ENCODE measurements around the gene PTK6. TPM values are rescaled to one million over a fixed set of nuclear protein-coding genes. Genes with fewer than 3 reads are reported as not detected.
A peak's percentile ranks its signal among the peaks of the same experiment; 100 is the strongest.

PTK6 gene
- total RNA-seq, 1 donor from 2014 or later: 0.12 TPM

- H3K9me3 Mint-ChIP-seq: no peaks in the 10 kb centered on the region
- H3K36me3 Mint-ChIP-seq: no peaks in the 10 kb centered on the region
- no peak for DNase-seq (ENCODE audit: extremely low spot score, unreplicated experiment)
- H3K27me3 Mint-ChIP-seq: no peaks in the 10 kb centered on the region
- no peak for TF ChIP-seq CTCF (conservative IDR thresholded peaks at IDR 0.05)
- no peak overlapping the region for H3K27ac Mint-ChIP-seq
- no peak overlapping the region for H3K4me3 Mint-ChIP-seq
- H3K4me1 Mint-ChIP-seq (ENCODE audit: unreplicated experiment): peaks cover 8% of the 10 kb centered on the region
Observed at GRCh38 chr20:63534427-63534830, 2.7 kb downstream of the PTK6 start.

DNA sequence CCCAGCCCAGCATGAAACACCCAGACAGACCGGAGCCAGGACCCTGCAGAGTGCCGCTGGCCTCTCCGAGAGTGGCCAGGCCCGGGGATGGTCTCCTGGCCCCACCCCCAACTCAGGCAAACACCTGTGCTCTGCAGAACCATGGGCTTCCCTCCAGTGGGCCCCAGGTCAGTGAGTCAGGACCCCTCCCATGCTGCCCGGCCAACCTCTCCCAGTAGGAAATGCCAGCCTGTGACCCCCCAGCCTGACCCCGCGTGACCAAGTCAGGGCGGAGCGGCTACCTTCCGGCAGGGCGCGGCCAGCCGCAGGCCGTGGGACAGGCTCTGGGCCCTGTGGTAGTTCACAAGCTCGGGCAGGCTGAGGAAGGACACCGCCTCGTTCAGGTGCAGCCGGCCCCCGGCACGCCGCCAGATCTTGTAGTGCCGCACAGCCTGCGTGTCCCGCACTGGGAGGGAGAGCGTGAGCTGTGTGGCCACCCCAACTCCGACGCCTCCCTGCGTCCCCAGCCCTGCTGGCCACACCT is 3.2 kb downstream of the PTK6 start:
- Mint-ChIP-seq H3K36me3 (no peaks in the 10 kb centered on the region), H3K9me3 (no peaks in the 10 kb centered on the region), H3K4me3 (no peak overlapping the region), H3K27me3 (no peaks in the 10 kb centered on the region), H3K4me1 (ENCODE audit: unreplicated experiment) (peaks cover 8% of the 10 kb centered on the region), H3K27ac (no peak overlapping the region)
- TF ChIP-seq CTCF (conservative IDR thresholded peaks at IDR 0.05): no peak
- no peak for DNase-seq (ENCODE audit: extremely low spot score, unreplicated experiment)

- TF ChIP-seq CTCF (conservative IDR thresholded peaks at IDR 0.05): no peak
- no peaks in the 10 kb centered on the region for H3K27me3 Mint-ChIP-seq
- peaks cover 8% of the 10 kb centered on the region for H3K4me1 Mint-ChIP-seq (ENCODE audit: unreplicated experiment)
- no peak overlapping the region for H3K27ac Mint-ChIP-seq
- no peak overlapping the region for H3K4me3 Mint-ChIP-seq
- H3K36me3 Mint-ChIP-seq: no peaks in the 10 kb centered on the region
- H3K9me3 Mint-ChIP-seq: no peaks in the 10 kb centered on the region
- DNase-seq (ENCODE audit: extremely low spot score, unreplicated experiment): no peak
Observed at GRCh38 chr20:63533388-63533787, 3.8 kb downstream of the PTK6 start.

DNA sequence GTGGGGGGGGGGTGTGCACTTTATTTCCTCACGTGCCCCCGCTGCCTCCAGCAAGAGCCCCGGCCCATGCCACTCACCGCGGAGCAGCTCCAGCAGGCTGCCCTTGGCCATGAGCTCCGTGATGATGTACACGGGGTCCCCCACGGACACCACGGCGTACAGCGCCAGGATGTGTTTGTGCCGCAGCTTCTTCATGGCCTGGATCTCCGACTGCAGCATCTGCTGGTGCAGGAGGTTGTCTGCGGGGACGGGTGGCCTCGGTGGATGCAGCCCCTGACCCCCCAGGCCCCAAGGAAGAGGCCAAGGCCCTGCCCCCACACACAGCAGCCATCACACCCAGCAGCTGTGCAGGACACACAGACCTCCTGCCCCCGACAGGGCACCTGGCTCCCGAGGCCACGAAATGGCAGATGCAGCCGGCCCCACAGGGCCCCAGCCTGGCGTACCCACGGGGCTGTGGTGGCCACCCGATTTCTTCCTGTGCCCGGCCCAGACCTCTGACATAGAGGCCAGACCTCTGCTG is 4.7 kb downstream of the PTK6 start:
- H3K27me3 Mint-ChIP-seq: no peaks in the 10 kb centered on the region
- no peaks in the 10 kb centered on the region for H3K36me3 Mint-ChIP-seq
- H3K9me3 Mint-ChIP-seq: no peaks in the 10 kb centered on the region
- H3K4me1 Mint-ChIP-seq (ENCODE audit: unreplicated experiment): peaks cover 8% of the 10 kb centered on the region
- no peak for TF ChIP-seq CTCF (conservative IDR thresholded peaks at IDR 0.05)
- DNase-seq (ENCODE audit: extremely low spot score, unreplicated experiment): no peak
- H3K4me3 Mint-ChIP-seq: no peak overlapping the region
- H3K27ac Mint-ChIP-seq: peak overlapping the region; percentile 24

- H3K4me1 Mint-ChIP-seq (ENCODE audit: unreplicated experiment): peaks cover 8% of the 10 kb centered on the region
- TF ChIP-seq CTCF (conservative IDR thresholded peaks at IDR 0.05): no peak
- peak overlapping the region; percentile 24 for H3K27ac Mint-ChIP-seq
- H3K36me3 Mint-ChIP-seq: no peaks in the 10 kb centered on the region
- no peaks in the 10 kb centered on the region for H3K9me3 Mint-ChIP-seq
- H3K27me3 Mint-ChIP-seq: no peaks in the 10 kb centered on the region
- peak overlapping the region; percentile 9 for H3K4me3 Mint-ChIP-seq
- no peak for DNase-seq (ENCODE audit: extremely low spot score, unreplicated experiment)
Observed at GRCh38 chr20:63531686-63532448, 5.3 kb downstream of the PTK6 start.
